Measurements from ENCODE around the gene CD200. TPM values are rescaled to one million over a fixed set of nuclear protein-coding genes. Genes with fewer than 3 reads are reported as not detected.

The CD200 gene
- total and polyA plus RNA-seq, 4 donors = 0.10 to 0.28 (median 0.20) TPM

- Histone ChIP-seq H3K4me3 (ENCODE audit: low read depth in 1 of 3, low read length in 3 of 3) (no peak overlapping the region), H3K9me3 (ENCODE audit: control insufficient read depth in 4 of 4, low read length in 3 of 4) (no peaks in the 10 kb centered on the region), H3K27ac (ENCODE audit: low read depth in 1 of 2, low read length in 2 of 2) (no peak overlapping the region), H3K36me3 (ENCODE audit: control insufficient read depth in 4 of 4, insufficient read depth in 3 of 4, low read depth in 1 of 4, low read length in 3 of 4) (no peaks in the 10 kb centered on the region), H3K27me3 (ENCODE audit: control insufficient read depth in 4 of 4, insufficient read depth in 4 of 4, low read length in 3 of 4) (no peaks in the 10 kb centered on the region), H3K4me1 (ENCODE audit: control insufficient read depth in 4 of 4, insufficient read depth in 4 of 4, low read length in 3 of 4) (peaks cover 0 to 2% (median 0%) of the 10 kb centered on the region in 4 donors), H3K9ac (ENCODE audit: low read depth in 1 of 2, low read length in 2 of 2) (no peak overlapping the region)
- TF ChIP-seq NR2F2 (IDR thresholded peaks at IDR 0.05) = peak; percentile 17
- no peak for TF ChIP-seq REST (IDR thresholded peaks at IDR 0.05)
- TF ChIP-seq EGR1 (IDR thresholded peaks at IDR 0.05; ENCODE audit: low read depth in 2 of 2) = no peak
- no peak for DNase-seq (ENCODE audit: low spot score)
- WGBS = 58% methylated on average over 1 of the region's 1 CpG
These were observed 18.1 kb downstream of the CD200 start for GRCh38 chr3:112351036-112351435.

- Histone ChIP-seq H3K9ac (ENCODE audit: low read depth in 1 of 2, low read length in 2 of 2) (no peak overlapping the region), H3K9me3 (ENCODE audit: control insufficient read depth in 4 of 4, low read length in 3 of 4) (no peaks in the 10 kb centered on the region), H3K27ac (ENCODE audit: low read depth in 1 of 2, low read length in 2 of 2) (no peak overlapping the region), H3K4me3 (ENCODE audit: low read depth in 1 of 3, low read length in 3 of 3) (no peak overlapping the region), H3K4me1 (ENCODE audit: control insufficient read depth in 4 of 4, insufficient read depth in 4 of 4, low read length in 3 of 4) (peaks cover 0 to 2% (median 0%) of the 10 kb centered on the region in 4 donors), H3K36me3 (ENCODE audit: control insufficient read depth in 4 of 4, insufficient read depth in 3 of 4, low read depth in 1 of 4, low read length in 3 of 4) (no peaks in the 10 kb centered on the region), H3K27me3 (ENCODE audit: control insufficient read depth in 4 of 4, insufficient read depth in 4 of 4, low read length in 3 of 4) (no peaks in the 10 kb centered on the region)
- TF ChIP-seq TAF1 (conservative IDR thresholded peaks at IDR 0.05) (no peak), NR2F2 (IDR thresholded peaks at IDR 0.05) (no peak), HNF4G (IDR thresholded peaks at IDR 0.05) (no peak), GABPA (IDR thresholded peaks at IDR 0.05 in 1 of 2, conservative IDR thresholded peaks at IDR 0.05 in 1 of 2) (no peak), FOXA1 (IDR thresholded peaks at IDR 0.05) (no peak), REST (IDR thresholded peaks at IDR 0.05) (no peak), ZBTB33 (IDR thresholded peaks at IDR 0.05) (no peak), ATF3 (IDR thresholded peaks at IDR 0.05) (no peak), FOXA2 (IDR thresholded peaks at IDR 0.05) (no peak), YY1 (IDR thresholded peaks at IDR 0.05) (no peak), MAX (IDR thresholded peaks at IDR 0.05) (no peak), CTCF (IDR thresholded peaks at IDR 0.05; ENCODE audit: low read depth, low read length, missing input control) (no peak)
- WGBS = 69% methylated on average over 2 of the region's 2 CpGs
- no peak for DNase-seq (ENCODE audit: low spot score)
These were observed 18.9 kb downstream of the CD200 start for GRCh38 chr3:112351823-112352222.
